Activated CD8-positive, alpha-beta memory T cell treated with anti-CD3 and anti-CD28 coated beads for 1 hour (primary cell): ENCODE results near the gene CPED1.
"Not testable (repeated sequence)": the region's sequence is repeated elsewhere in the genome, so short reads cannot be mapped to it uniquely, and the experiment has no call there.

Source experiments
- DNase-seq, 2 donors: peaks; one replicate each; pipeline ENCODE4 v3.0.0-alpha.2; 2020; ENCODE audit warnings: low read depth in 1 of 2; ENCODE audit errors: extremely low read depth in 1 of 2

Gene CPED1

DNA sequence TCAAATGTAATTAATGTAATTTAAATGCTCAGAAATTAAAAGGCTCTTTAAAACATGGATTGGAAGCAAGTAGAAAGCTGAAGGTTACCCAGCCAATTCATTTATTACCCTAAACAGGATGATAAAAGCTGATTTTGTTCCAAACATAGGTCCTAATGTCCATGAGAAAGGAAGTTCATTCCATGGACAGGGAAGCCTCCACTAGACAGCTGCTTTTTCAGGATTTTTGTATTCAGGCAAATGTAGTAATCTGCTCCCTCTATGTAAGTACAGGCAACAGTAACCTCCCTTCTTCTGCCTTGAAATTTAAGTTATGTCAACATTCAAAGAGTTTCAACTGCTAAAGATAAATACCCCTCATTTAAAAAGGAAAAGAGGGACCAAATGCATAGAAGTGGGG lies 217.3 kb downstream of the CPED1 start:
- no peak for DNase-seq

GRCh38 chr7:121211253-121211652 lies 222.7 kb downstream of the CPED1 start:
- DNase-seq, result no peak

DNA sequence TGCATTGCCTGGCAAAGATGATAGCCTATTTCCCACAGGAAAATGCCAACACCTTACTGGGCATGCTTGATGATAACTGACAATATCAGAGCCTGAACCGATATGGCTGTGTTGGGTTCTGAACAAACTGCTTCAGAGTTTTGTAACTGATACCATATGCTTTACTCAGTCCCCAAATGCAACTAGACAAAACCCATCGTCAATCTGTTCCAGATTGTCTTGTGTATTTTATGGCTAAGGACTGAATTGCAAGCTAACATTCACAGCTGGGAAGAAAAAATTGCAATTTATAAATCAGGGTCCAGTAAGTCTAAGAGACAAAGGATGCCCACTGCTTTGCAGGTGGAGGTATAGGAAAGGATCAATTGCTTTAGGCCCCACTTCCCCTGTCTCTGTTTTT lies 223.5 kb downstream of the CPED1 start:
- DNase-seq, result no peak

DNA sequence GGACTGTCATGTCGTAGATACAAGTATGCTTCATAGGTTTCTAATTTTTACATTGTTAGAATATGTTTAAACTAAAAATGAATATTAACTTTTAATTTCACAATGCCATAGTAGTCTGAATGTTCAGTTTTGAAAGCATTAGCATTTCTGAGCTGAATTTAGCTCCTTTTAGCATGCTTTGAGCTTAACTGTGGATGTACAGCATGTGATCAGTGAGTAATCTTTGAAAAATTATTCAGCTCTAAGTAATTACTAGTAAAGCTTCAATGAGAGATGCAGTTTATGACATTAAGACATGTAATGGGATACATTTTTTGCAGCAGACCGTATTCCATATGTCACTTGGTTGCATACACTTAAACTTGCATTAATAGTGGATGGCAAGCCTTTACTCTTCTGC lies 226.1 kb downstream of the CPED1 start:
- DNase-seq, result no peak

DNA sequence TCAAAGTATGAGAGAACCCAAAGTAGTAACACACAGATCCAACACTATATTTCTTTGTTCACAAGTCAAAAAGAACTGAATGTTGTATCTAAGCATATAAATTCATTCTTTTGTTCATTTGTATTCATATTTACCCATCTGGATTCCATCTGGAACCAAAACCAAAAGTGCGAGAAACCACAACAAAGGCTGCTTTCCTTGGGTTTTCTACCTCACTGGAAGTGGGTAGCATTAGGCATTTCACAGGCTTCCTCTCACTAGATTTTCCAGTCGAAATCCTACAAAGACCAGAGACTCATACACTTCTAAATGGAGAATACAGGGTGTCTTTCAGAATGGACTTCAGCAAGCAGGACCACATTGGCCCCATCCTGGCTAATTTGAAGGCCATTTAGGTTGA lies 230.5 kb downstream of the CPED1 start:
- no peak for DNase-seq

- not testable (repeated sequence) for DNase-seq
Measured at GRCh38 chr7:121221108-121221507, 232.6 kb downstream of the CPED1 start.

- no peak for DNase-seq
Measured at GRCh38 chr7:121228779-121229178, 240.3 kb downstream of the CPED1 start.

- no peak for DNase-seq
Measured at GRCh38 chr7:121235201-121235600, 246.7 kb downstream of the CPED1 start.

- DNase-seq, result no peak
Measured at GRCh38 chr7:121237601-121238000, 249.1 kb downstream of the CPED1 start.

- no peak for DNase-seq
Measured at GRCh38 chr7:121244120-121244870, 255.8 kb downstream of the CPED1 start.

- not testable (repeated sequence) for DNase-seq
Measured at GRCh38 chr7:121251367-121251766, 262.9 kb downstream of the CPED1 start.

GRCh38 chr7:121252523-121253235 lies 264.2 kb downstream of the CPED1 start:
- DNase-seq, result not testable (repeated sequence)

GRCh38 chr7:121259826-121260225 lies 271.3 kb downstream of the CPED1 start:
- DNase-seq, result no peak

DNA sequence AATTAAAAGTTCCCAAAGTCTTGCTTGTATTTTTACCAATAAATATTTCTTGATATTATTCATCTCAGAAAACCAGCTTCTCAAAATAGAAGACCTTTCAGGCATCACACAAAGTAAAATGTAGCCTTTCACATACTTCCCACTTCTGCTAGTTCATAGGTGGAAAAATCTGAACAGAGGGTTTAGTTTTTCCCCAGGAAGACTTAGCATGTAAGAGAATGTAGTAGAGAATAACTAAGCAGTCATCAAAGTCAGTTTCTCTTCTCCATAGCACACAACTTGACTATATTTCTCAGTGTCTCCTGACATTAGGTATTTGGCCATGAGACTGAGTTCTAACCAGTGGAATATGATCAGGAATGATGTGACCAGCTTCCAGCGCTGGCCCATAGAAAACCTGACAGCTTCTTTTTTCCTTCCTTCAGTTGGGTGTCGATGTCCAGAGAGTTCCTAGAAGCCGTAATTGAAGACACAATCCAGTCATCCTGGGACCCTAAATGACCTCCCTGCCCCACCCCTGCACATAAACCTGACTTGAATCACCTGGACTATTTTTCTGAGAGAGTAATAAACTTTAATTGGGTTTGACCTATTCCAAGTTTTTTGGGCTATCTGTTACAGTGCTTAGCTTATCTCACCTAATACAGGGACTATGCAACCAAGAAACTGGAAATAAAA lies 272.8 kb downstream of the CPED1 start:
- DNase-seq, result no peak

DNA sequence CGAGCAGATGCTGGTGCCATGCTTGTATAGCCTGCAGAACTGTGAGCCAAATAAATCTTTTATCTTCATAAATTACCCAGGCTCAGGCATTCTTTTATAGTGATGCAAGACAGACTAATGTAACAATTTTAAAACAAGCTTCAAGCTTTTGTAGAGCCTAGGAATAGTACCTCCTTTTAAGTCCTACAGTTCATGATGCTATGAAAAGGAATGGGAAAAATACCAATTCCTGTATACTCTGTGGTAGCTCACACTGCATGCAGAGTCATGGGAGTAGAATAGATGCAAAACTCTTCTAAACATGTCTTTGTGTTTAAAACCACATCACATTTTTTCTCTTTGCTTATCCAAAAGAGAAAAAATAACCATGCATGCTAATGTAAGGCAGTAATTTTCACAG lies 273.7 kb downstream of the CPED1 start:
- no peak for DNase-seq

DNA sequence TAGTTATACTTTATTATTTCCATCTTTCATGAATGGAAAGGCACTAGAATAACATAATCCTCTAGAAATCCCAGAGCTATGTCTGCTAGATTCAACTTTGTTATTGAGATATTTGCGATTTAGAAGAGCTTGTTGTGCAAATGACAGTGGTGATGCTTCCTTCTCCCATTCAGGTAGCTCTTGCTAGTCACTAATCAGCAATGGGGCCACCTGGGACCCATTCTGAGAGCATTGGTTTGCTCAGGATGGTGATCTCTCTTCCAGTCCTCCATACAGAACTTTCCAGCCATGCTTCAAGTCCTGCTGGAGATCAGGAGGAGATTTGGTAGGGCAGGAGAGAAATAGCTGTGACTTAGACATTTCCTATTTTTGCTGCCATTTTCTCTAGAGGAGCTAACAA lies 274.5 kb downstream of the CPED1 start:
- no peak for DNase-seq

DNA sequence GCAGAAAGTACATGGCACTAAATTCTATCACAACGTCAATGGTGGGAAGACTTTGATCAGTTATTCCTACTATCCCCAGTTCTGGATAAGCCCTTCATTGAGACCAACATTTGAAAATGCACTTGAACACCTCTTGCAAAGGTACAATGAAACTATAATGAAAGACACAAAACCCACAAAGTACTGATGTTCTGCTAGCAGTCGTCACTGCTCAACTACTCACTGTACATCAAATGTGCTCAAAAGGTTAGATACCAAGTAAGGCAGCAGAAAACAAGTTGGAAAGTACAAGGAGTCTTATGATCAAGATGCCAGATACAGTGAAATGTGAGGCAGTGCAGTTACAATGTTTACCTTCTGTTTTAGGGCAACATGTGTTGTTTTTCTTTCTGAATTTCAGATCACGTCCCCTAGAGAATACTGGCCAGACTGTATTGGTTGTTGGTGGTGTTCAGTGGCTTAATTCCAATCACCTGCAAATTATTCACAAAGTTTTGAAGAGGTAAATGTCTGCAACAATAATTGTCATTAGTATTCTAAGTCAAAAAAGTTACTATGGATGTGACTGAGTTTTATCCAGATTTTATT lies 277.9 kb downstream of the CPED1 start:
- DNase-seq, result no peak

GRCh38 chr7:121267612-121268011 lies 279.1 kb downstream of the CPED1 start:
- DNase-seq, result no peak

- DNase-seq, result no peak
Measured at GRCh38 chr7:121269798-121270197, 281.3 kb downstream of the CPED1 start.

- no peak for DNase-seq
Measured at GRCh38 chr7:121271098-121271497, 282.6 kb downstream of the CPED1 start.

- no peak for DNase-seq
Measured at GRCh38 chr7:121271916-121272315, 283.4 kb downstream of the CPED1 start.

DNA sequence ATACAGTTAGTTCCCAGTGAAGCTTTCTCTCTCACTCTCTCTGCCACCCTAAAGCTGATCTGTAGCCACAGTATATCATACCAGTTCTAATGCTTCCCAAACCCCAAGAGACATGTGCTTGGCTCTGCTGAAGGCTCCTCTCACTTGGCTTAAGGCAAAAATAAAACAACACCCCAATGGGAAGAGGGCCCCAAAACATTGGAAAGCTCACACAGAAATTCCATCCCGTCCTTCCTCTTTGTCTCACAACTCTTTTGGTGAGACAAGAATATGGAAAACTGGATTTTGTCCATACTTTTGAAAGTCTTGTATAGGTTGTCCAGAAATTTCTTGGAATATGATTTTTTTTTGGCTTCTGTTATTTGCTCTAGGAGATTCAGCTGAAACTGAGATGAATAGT lies 284.2 kb downstream of the CPED1 start:
- DNase-seq, result no peak
